GM18907 (cell line): ENCODE data around the gene LAMA2.

Experiments
- ATAC-seq: cut with Tn5 transposase; IDR thresholded peaks from one replicate; pipeline ENCODE4 v1.9.1; 2021; ENCODE audit warnings: mild to moderate bottlenecking, moderate library complexity; ENCODE audit not compliant: unreplicated experiment

The LAMA2 gene

GRCh38 chr6:128903715-128904114 lies 20.8 kb downstream of the LAMA2 start:
- no peak for ATAC-seq

DNA sequence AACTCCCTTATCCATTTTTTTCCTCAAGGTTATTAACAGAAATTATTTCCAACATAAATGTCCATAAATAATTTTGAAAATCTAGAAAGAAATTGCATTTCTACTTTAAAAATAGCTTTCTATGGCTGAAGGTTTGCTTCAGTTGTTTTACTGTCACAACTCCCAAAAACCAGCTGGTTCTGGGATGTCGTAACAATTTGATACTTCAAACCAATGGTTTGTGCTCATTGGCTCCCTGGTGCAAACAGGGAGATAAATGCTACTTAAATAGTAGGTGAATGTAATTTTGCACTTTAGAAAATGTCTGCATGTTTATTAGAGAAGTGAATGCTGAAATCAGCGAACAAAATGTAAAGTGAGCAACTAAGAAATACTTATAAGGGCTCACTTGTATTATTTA lies 31.1 kb downstream of the LAMA2 start:
- no peak for ATAC-seq

- ATAC-seq = no peak
These were observed 35.9 kb downstream of the LAMA2 start for GRCh38 chr6:128918886-128919285.

GRCh38 chr6:128919412-128920180 lies 36.7 kb downstream of the LAMA2 start:
- no peak for ATAC-seq

DNA sequence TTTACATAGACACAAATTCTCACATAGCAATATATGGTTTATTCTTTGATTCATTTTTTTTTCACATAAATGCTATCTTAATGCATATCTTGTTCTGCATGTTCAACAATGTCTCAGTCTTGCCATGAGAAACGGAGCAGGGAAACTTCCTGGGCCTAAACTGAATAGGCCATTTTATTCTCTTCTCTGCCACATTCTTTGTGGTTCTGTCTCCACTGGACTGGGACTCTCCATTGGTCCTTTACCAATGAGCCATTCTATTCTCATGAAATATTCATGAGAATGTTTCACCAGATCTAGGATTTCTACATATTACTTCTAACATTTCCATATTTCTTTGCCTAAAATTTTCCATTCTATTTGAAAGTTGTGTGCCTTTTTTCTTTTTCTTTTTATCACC lies 42.8 kb downstream of the LAMA2 start:
- ATAC-seq = no peak

- ATAC-seq = no peak
These were observed 46.9 kb downstream of the LAMA2 start for GRCh38 chr6:128929869-128930268.

- ATAC-seq = no peak
These were observed 47.4 kb downstream of the LAMA2 start for GRCh38 chr6:128930321-128930720.

DNA sequence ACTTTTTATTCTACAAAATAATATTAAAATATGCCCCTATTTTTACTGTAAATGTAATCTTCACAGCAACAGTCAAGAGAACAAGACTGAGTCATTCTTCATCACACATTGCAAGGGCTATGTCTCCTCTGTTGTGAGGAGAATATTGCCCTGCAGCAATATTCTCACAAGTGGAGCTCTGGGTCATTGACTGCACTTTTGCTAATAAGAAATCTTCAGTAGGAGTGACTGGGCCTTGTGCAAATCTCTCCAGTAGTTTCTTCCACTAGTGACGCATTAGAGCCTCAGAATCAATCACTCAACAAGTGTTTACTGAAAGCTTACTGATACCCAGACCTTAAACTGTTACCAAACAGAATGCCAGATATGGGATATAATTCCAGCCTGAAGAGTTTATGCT lies 49.1 kb downstream of the LAMA2 start:
- ATAC-seq = no peak

- ATAC-seq = no peak
These were observed 67.9 kb downstream of the LAMA2 start for GRCh38 chr6:128950864-128951263.

DNA sequence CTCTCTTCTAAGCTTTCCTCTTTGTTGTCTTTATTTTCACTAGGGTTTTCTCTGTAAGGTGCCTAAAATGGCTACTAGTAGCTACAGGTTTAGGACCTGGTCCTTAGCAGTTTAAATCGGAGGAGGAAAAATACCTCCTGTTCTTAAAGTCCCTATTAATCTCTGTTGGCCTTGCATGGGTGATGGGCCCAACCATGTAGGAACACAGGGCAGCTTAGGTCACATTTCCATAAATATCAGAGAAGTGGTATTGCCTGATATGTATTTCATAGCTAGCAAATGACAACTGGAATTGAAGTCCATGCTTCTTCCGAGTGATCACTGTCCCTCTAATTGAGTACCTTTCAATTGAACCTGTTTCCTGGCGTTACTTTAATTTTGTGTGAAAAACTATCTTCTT lies 70.0 kb downstream of the LAMA2 start:
- ATAC-seq = no peak

GRCh38 chr6:128954308-128955043 lies 71.5 kb downstream of the LAMA2 start:
- ATAC-seq = no peak

GRCh38 chr6:128963561-128963960 lies 80.6 kb downstream of the LAMA2 start:
- no peak for ATAC-seq

GRCh38 chr6:128964233-128964755 lies 81.4 kb downstream of the LAMA2 start:
- ATAC-seq = no peak

DNA sequence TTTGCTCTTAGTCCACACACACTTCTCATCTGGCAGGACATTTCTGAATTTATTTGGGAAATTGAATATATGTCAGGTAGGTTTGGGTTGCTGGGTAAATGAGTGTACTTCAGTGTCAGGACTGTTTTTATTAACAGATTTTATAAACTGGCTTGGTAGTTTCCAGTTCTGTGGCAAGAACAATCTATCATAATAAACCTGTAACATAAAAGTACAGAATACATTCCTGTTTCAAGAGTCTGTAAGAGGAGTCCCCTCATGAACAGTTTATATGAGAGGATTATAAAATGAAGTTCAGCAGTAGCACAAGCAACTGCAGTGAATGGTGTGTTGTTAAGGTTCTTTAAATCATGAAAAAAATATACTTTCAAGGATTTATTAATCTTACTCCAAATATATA lies 81.8 kb downstream of the LAMA2 start:
- ATAC-seq = no peak

GRCh38 chr6:128966934-128967333 lies 84.0 kb downstream of the LAMA2 start:
- no peak for ATAC-seq

GRCh38 chr6:128979071-128979470 lies 96.1 kb downstream of the LAMA2 start:
- no peak for ATAC-seq

GRCh38 chr6:128981716-128982115 lies 98.8 kb downstream of the LAMA2 start:
- ATAC-seq = no peak

DNA sequence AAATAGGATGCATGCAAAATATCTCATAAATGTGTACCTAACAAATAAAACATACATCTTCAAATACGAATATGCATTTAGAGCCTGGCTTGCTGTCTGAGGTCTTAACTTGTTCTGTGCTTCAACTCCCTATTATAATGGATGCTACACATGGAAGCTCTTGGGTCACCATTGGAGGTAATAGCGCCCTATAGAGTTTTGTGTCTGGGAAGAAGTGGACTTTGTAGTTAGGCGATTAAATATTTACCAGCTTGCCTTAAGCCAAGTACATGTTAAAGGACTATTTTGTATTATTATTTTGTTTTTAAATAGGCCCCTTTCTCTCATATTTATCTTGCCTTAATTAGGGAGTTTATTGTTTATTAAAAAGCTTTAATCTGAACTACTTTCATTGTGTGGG lies 107.4 kb downstream of the LAMA2 start:
- ATAC-seq = no peak

GRCh38 chr6:128990915-128991314 lies 108.0 kb downstream of the LAMA2 start:
- no peak for ATAC-seq

GRCh38 chr6:128993166-128993565 lies 110.2 kb downstream of the LAMA2 start:
- ATAC-seq = no peak

DNA sequence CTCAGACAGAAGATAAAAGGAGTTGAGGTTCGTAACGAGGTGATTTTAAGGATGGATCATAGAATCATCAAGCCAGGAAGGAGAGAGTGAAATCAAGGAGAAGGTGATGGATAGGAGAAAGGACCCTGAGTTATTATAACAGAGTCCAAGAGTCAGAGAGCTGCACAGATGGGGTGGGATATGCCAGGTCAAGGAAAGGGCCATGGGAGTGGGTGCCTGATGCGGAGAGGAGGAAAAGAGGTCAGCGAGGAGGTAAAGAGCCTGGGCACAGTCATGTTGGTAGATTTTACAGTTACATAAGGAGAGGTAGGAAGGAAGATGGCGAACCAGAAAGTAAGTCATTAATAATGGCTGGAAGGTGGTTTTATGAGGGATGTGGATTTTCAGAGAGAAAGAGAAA lies 114.9 kb downstream of the LAMA2 start:
- ATAC-seq = no peak
